TTC549 (cell line): ENCODE data around the gene OR2V1.
"Not testable (repeated sequence)": the region's sequence is repeated elsewhere in the genome, so short reads cannot be mapped to it uniquely, and the experiment has no call there.

Experiments
- FAIRE-seq: peaks from 2 replicates; lab custom pipeline; 2012; peaks lifted over from hg19 to GRCh38; lab: Jason Lieb, UNC

Gene OR2V1

GRCh38 chr5:181130832-181131496 is at the start of gene OR2V1:
TSS of gene OR2V1 (minus strand) at chr5:181131169. CDS start at chr5:181125304, 5,865 bp downstream.
- FAIRE-seq: no peak

DNA sequence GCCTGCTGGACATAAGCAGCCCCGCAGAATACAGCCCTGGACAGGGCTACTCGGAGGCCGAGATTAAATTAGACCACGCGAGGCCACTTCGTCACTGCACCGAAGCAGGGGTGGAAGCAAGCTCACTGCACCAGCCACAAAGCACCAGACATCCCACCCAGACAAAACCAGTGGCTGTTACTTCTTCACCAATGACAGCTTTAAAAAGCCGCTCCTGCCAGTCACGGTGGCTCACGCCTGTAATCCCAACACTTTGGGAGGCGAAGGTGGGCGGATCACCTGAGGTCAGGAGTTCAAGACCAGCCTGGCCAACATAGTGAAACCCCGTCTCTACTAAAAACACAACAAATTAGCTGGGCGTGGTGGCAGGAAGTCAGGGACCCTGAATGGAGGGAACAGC is 46.6 kb upstream of the OR2V1 start:
- FAIRE-seq: not testable (repeated sequence)

GRCh38 chr5:181176254-181176952 is 45.4 kb upstream of the OR2V1 start:
- no peak for FAIRE-seq

DNA sequence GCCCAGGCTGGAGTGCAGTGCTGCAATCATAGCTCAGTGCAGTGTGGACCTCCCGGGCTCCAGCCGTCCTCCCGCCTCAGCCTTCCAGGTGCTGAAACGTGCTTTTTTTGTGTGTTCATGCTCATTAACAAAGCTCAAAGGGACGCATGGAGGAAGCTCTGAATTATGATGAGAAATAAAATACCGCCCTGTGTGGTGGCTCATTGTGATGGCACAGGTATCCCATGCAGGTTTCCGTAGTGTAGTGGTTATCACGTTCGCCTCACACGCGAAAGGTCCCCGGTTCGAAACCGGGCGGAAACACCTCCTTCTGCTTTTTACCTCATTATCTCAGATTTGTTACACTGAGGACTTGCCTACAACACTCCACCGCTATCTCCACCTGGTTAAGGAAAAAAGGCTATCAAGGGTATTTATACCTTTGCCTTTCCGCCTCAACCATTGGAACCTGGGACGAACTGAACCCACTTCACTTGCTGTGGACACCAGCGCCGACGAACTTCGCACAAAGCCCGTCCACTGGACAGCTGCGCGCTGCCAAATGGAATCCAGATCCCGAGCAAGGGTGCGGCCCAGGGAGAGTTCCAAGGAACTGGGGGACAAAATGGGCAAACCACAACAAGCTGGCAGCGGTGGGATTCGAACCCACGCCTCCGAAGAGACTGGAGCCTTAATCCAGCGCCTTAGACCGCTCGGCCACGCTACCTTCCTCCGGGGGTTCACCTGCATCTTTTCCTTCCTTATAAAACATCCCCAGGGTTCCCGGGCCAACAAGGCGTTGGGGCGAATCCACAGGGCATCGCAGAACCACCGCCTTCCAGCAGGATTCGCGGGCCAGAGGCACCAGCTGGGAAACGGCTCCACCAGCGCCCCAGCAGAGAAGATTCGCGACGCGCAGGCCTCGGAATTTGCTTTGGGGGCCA is 42.7 kb upstream of the OR2V1 start:
- no peak for FAIRE-seq

DNA sequence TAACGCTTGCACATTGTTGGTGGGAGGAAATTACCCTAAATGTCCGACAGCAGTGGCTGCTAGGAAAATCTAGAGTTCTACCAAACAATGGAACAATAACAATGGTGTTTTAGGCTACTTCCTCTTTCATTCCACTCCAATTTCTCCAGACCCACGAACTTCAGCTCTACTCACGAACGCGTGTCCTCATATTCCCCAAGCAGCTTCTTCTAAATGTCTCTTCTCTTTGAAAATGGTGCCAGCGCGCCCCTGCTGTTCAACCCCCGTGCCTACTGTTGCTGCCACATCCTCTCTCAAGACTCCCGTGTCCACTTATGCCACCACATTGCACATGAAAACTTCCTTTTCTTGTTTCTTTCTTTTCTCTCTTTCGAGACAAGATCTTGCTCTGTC is 42.1 kb upstream of the OR2V1 start:
- FAIRE-seq: no peak

DNA sequence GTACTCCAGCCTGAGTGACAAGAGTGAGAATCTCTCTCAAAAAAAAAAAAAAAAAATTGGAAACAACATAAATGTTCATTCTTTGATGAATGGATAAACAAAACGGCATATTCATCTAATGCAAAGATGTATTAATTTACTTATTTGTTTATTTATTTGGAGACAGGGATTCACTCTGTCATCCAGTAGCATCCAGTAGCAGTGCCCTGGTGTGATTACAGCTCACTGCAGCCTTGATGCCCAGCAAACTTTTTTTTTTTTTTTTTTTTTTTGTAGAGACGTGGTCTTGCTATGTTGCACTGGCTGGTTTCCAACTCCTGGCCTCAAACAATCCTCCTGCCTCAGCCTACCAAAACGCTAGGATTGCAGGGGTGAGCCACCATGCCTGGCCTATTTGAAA is 40.8 kb upstream of the OR2V1 start:
- no peak for FAIRE-seq

DNA sequence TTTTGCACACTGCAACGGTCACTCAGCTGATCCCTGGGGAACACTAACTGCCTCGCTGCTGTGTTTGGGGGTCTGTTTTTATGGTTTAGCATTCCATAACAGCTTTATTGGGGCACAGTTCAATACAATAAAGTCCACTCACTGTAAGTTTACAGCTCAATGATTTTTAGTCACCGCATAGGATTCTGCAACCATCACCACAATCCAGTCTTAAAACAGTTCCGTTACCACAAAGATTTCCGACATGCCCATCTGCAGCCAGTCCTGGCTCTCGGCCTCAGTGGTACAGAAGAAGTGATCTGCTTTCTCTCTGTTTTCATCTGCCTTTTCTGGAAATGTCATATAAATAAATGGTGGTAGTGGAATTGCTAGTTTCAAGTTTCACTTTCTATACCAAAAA is 40.0 kb upstream of the OR2V1 start:
- FAIRE-seq: no peak

- FAIRE-seq: no peak
Measured at GRCh38 chr5:181170237-181170825, 39.4 kb upstream of the OR2V1 start.

- FAIRE-seq: peak; percentile 84
Measured at GRCh38 chr5:181169459-181170236, 38.7 kb upstream of the OR2V1 start.

- FAIRE-seq: no peak
Measured at GRCh38 chr5:181168595-181169118, 37.7 kb upstream of the OR2V1 start.

DNA sequence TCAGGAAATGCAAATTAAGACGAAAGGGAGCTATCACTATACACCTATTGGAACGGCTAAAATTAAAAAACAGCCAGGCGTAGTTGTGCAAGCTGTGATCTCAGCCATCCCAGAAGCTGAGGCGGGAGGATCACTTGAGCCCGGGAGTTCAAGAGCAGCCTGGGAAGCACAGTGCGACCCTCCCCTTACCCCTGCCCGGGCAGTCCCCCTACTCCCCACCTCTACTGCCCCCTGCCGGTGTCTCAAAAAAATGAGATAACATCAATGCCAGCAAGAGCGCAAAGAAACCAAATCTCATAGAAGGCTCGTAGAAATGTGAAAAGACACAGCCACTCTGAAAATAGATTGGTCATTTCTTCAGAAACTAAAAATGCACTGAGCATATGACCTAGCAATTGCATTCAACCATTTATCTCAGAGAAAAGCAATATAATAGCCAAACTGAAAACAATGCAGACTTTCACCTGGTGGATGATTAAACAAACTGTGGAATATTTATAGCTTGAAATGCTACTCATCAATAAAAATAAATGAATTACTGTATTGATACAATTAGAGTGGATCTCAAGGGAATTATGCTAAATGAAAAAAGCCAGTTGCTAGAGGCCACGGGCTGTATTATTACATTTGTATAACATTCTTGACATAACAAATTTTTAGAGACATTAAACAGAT is 37.0 kb upstream of the OR2V1 start:
- FAIRE-seq: no peak

DNA sequence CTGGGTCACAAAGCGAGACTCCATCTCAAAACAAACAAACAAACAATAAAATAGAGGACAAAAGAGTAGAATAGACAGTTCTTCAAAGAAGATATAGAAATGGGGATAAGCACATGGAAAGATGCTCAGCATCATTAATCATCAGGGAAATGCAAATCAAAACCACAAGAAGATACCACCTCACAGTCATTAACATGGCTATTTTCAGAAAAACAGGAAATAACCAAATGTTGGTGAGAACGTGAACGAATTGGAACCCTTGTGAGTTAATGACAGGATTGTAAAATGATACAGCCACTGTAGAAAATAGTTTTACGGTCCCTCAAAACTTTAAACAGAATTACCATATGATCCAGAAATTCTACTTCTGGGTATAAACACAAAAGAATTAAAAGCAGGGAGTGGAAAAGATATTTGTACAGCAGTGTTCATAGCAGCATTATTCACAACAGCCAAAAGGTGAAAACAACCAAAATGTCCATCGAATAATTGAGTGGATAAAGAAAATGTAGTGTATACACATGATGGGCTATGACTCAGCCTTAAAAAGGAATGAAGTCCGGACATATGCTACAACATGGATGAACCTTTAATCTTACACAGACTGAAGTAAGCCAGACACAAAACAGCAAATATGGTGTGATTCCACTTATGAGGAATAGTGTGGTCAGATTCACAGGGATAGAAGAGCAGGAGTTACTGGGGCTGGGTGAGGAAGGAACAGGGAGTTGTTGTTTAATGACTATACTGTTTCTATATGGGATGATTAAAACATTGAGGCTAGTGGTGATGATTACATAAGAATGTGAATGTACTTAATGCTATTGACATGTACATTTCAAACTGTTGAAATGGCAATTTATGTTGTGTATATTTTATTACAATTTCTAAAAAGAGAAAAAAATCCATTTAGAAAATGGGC is 36.1 kb upstream of the OR2V1 start:
- FAIRE-seq: no peak

DNA sequence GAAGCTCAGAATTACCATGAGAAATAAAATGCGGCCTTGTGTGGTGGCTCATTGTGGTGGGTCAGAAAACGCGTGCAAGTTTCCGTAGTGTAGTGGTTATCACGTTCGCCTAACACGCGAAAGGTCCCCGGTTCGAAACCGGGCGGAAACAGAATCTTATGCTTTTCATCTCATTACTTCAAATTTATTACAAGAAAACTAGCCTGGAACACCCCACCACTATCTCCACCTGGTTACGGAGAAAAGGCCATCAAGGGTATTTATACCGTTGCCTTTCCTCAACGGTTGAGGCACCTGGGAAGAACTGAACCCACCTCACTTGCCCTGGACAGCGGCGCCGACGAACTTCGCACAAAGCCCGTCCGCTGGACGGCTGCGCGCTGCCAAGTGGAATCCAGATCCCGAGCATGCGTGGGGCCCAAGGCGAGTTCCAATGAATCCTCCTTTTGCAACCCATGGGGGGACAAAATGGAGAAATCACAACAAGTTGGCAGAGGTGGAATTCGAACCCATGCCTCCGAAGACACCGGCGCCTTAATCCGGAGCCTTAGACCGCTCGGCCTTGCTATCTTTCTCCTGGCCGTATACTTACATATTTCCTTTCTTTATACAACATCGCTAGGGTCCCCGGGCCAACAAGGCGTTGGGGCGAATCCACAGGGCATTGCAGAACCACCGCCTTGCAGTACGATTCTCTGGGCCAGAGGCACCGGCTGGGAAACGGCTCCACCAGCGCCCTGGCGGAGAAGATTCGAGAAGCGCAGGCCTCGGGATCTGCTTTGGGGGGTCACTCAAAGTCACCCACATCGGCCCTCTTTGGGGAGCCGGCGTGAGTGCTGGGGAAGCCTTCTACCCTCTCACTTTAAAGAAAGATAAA is 33.3 kb upstream of the OR2V1 start:
- FAIRE-seq: peak; percentile 72

DNA sequence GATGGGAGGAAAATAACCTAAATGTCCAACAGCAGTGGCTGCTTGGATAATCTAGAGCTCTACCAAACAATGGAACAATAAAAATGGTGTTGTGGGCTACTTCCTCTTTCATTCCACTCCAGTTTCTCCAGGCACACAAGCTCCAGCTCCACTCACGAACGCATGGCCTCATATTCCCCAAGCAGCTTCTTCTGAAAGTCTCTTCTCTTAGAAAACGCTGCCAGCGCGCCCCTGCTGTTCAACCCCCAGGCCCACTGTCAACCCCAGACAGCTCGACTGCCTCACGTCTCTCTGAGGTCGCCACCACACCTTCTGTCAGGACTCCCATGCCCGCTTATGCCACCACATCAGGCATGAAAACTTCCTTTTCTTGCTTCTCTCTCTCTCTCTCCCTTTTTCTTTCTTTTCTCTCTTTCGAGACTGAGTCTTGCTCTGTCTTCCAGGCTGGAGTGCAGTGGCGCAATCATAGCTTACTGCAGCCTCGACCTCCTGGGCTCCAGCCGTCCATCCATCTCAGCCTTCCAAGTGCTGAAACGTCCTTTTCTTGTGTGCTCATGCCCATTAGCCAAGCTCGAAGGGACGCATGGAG is 32.6 kb upstream of the OR2V1 start:
- no peak for FAIRE-seq

DNA sequence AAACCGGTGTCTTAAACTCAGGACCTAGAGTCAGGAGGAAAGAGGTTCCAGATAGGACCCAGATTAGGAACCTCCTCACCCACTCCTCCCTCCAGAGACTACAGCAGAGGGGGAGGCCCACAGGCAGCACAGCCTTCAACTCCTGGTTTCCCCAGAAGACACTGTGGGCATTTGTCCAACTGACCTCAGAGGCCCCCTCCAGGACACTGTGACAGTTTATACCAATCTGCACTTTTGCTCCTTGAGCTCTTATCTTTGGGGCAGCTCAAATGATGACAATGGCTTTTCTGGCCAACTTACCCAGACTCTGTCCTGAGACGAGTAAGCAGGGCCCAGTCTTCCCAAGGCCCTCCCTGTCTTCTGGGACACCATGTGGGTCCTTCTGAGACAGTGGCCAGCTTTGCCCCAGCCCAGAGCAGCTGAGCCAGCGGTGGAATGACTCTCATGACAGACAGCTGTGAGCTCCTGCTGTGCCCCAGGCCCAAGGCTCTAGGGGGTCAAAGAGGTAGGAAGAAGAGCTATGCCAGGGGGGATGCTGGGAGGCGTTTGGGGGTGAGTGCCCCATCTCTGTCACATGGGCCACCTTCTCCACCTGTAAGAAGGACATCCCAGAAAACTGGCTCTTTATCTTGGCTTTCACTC is 30.7 kb upstream of the OR2V1 start:
- FAIRE-seq: no peak

DNA sequence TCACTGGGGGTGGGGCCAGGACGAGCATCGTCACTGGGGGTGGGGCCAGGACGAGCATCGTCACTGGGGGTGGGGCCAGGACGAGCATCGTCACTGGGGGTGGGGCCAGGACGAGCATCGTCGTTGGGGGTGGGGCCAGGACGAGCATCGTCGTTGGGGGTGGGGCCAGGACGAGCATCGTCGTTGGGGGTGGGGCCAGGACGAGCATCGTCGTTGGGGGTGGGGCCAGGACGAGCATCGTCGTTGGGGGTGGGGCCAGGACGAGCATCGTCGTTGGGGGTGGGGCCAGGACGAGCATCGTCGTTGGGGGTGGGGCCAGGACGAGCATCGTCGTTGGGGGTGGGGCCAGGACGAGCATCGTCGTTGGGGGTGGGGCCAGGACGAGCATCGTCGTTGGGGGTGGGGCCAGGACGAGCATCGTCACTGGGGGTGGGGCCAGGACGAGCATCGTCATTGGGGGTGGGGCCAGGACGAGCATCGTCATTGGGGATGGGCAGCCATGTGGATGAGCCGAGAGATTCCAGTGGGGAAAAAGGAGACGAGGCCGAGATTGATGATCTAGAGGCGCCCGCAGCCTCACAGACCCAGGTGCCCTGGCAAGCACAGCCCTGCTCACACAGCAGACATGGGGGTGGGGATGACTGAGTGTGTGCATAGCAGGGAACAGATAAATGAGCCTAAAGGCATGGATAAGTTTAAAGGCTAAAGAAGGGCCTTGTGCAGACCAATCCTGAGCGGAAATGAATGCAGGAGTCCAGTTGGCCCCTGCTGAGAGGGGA is 30.0 kb upstream of the OR2V1 start:
- not testable (repeated sequence) for FAIRE-seq

DNA sequence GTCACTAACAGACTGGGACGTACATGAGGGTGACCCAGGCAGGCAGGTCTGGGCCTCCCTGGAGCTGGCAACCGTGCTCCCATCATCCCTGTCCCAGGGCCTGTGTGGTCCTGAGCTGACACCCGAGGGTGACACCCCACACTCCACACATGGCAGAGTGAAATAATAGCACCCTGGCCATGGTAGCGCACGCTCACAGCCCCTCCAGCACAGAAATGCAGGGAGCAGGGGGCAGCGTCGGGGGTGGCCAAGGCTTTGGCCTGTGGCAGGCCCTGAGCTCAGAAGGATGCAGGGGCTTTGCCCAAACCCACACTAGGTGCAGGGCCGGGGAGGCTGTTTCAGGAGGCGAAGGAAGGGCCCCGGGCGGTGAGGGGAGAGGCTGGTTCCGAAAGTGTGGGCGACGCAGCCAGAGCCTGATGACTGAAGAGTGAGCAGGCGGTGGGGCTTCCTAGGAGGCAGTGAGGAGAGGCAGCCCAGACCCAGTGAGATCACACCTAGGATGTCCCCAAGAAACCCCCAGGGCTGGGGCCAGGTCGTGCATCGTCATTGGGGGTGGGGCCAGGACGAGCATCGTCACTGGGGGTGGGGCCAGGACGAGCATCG is 29.3 kb upstream of the OR2V1 start:
- FAIRE-seq: no peak
